ENCODE measurements around the gene NFATC3.
A peak's percentile ranks its signal among the peaks of the same experiment; 100 is the strongest.

Gene NFATC3

GRCh38 chr16:68072038-68072695, 13.0 kb upstream of the NFATC3 start:
- no peak for DNase-seq (ENCODE audit: low read depth in 2 of 2)

DNA sequence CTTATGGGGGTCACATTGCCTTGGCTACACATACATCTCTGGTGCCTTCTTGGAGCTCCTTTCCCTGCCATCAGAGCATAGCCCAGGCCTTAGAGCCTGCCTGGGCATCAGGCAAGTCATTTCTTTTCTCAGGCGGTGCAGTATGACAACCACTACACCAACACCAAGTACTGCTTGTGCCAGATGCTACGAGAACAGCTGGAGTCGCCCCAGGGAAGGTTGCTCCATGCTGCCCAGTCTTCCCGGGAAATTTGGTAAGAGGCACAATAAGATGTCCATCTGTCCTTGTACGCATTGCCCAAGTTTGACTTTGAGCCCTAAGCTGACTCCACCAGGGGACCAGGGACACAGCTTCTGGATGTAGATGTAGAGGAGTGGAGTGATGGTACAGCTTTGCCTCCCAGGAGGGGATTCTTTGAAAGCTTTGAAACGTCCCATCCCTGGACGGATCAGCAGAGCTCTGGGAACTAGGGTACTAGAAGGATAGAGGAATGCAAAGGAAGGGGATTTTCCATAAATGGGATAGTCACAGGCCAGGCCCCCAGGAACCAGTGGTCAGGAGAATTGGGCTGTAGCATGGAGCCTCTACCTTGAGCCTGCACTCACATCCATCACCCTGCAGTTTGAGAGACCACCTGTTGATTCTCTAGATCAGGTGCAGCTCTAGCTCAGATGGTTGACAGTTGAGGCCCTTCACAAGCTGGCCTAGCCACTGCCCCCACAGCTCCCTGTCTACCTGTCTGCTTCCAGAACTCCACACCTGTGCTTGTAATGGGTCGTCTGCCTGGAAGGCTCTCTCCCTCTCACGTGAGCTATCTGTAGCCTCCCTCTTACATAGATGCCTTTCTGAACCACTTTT, 11.0 kb upstream of the NFATC3 start:
- no peak for DNase-seq (ENCODE audit: low read depth in 2 of 2)

DNA sequence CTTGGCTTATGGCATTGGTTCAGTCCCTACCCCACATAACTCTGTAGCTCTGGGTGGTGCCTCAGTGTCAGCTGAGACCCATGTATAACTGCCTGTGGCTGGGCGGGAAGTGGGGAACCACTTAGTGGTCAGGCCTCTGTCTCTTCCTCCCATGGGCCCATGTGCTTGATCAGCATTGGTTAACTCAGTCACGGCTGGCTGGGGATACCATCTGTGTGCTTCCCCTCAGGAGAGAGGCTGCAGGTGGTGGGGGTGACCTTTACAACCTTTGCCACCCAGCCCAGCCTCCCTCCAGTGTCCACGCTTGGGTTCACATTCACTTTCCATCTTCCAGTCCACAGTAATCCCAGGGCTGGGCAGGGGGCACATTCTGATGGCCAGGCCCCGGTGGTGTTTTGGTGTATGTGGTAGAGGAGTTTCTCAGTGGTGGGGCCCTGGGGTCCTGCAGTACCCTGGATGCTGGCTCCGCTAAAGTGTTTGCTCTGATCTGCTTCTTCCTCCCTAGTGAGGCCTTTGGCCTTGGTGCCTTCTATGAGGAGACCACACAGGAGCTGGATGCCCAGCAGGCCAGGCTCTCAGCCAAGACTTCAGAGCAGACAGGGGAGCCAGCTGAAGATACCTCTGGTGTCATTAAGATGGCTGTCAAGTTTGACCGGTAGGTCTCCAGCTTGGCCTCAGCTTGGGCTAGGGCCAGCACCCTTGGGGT, 10.2 kb upstream of the NFATC3 start:
- DNase-seq (ENCODE audit: low read depth in 2 of 2), result peak; percentile 36 to 45

DNA sequence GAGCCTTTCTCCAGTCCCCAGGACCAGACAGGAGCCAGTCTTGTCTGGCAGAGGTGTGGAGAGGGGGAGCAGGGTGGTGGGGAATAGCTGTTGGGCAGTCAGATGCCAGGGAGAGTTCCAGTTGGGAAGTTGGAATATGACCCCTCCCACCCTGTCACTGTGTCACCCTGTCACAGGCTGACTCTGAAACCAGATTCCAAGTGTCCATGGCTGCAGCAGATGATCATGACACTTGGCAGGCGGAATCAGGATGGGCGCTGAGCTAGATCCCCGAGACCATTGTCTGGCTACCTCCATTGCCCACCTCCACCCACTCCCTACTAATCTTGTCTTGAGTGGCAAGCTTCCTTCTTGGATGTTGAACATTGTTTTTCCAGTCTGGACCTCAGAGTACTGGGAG, 9.2 kb upstream of the NFATC3 start:
- DNase-seq (ENCODE audit: low read depth in 2 of 2), result no peak

GRCh38 chr16:68076560-68076959, 8.6 kb upstream of the NFATC3 start:
- DNase-seq (ENCODE audit: low read depth in 2 of 2), result no peak

- DNase-seq (ENCODE audit: low read depth in 2 of 2), result no peak
These were observed 7.1 kb upstream of the NFATC3 start for GRCh38 chr16:68077866-68078700.

- no peak for DNase-seq (ENCODE audit: low read depth in 2 of 2)
These were observed 6.3 kb upstream of the NFATC3 start for GRCh38 chr16:68078701-68079375.

DNA sequence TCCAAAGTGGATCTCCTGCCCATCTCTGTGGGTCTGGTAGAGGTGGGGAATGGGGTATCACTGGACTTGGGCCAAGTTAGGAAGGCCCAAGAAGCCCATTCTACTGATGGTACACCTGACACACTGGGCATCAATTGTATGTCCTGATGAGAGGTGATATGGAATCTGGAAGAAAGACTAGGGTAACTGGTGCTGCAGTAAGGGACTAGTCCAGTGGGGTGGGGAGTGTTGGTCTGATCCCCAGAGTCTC, 5.9 kb upstream of the NFATC3 start:
- DNase-seq (ENCODE audit: low read depth in 2 of 2), result no peak

DNA sequence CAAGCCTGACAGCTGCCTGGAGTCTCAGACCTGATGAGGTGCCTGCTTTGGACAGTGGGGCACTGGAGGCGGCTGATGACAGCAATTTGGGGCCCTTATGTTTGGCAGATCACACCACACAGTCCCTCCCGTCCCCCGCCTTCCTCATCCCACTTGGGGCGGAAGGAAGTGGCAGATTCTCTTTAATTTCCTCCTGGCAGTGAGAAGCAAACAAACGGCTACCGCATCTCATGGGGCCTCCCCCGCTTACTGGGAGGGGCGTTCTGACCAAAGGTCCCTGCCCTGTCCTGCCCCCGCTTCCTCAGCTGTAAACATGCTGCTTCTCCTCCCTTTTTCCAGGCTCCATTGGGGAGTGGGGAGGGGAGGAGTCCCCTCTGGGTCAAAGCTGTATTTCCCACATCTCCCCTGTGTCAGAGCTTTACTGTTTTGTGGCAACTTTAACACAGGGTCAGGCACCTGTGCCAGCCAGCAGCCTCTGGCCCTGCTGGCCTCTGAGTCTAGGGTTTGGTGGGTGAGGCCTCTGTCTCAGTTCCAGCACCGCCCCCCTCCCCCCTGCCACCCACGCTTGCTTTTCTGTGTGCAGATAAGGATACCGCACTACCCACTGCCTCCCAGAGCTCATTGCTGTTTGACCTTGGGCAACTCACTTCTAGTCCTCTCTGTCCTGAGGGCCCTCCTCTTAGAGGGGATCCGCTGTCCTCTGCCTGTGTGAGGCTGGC, 5.4 kb upstream of the NFATC3 start:
- peak; percentile 43 to 52 for DNase-seq (ENCODE audit: low read depth in 2 of 2)

DNA sequence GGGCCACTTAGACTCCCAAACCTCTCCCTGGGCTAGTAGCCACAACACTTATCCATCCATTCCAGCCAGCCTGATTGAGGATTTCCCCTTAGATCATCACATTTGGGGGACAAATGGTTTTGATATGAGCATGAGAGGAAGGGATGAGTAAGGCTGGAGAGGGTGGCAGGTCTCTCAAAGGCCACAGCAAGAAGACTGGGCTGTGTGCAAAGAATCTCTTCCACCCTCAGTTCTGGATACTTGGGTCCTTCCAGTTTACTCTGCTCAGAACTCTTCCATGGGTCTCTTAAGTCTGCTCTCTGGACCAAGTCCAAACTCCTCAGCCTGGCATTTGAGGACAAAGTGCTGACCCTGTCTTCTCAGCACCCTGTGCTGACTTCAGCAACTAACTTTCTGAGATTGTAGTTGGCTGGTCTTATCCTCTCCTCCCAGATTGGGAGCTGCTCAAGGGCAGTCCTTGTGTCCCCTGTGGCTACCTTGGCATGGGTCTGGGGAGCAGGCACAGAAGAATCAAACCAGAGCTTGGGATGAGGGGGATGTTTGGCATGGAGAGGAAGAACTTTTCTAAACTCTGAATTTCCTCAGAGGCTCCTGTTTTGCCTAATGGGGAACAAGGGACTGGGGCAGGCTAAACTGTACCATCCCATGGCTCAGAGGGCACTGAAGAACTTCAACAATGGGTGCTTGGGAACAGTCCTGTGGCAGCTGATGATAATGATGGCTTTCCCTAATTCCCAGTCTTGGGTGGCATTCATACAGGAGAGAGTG, 3.1 kb upstream of the NFATC3 start:
- DNase-seq (ENCODE audit: low read depth in 2 of 2), result no peak

- no peak for DNase-seq (ENCODE audit: low read depth in 2 of 2)
These were observed 2.4 kb upstream of the NFATC3 start for GRCh38 chr16:68082629-68083238.

DNA sequence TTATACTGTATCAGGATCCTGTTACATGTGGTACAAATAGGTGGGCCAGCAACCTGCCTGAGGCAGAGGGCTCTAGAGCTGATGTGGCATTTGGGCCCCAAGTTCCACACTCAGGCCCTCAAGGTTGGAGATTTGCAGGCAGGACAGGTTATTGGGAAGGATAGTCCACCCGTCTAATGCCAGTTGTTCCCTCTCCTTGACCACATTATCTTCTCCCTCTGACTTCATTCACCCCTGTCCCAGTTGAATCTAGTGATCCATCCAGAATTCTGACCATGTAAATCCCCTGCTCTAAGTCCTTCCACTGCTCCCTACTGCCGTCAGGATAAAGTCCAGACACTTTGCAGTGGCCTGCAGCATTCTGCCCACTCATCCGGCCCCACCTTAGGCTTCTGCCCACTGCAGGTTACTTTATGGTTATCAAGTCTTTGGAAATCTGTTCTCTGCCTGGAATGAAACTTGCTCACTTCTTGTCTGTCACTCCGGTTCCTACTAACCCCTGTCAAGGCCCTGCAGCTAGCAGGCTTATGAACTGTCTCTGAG, 1.9 kb upstream of the NFATC3 start:
- no peak for DNase-seq (ENCODE audit: low read depth in 2 of 2)

- DNase-seq (ENCODE audit: low read depth in 2 of 2), result no peak
These were observed 1.2 kb upstream of the NFATC3 start for GRCh38 chr16:68083861-68084503.

GRCh38 chr16:68084504-68085258, 489 bp upstream of the NFATC3 start:
- peak; percentile 71 to 72 for DNase-seq (ENCODE audit: low read depth in 2 of 2)

- DNase-seq (ENCODE audit: low read depth in 2 of 2), result no peak
These were observed 1.2 kb downstream of the NFATC3 start for GRCh38 chr16:68086336-68086841.

GRCh38 chr16:68086860-68087268, 1.7 kb downstream of the NFATC3 start:
- no peak for DNase-seq (ENCODE audit: low read depth in 2 of 2)

GRCh38 chr16:68087688-68088087, 2.5 kb downstream of the NFATC3 start:
- DNase-seq (ENCODE audit: low read depth in 2 of 2), result no peak
